AML-193 (cell line): ENCODE measurements around the gene MLXIP.
"Not testable (repeated sequence)": the region's sequence is repeated elsewhere in the genome, so short reads cannot be mapped to it uniquely, and the experiment has no call there.

Source experiments
- DNase-seq, 2 experiments: peaks; one replicate each; lab custom pipeline; 2025; lab: John Stamatoyannopoulos, UW

The MLXIP gene, protein sequence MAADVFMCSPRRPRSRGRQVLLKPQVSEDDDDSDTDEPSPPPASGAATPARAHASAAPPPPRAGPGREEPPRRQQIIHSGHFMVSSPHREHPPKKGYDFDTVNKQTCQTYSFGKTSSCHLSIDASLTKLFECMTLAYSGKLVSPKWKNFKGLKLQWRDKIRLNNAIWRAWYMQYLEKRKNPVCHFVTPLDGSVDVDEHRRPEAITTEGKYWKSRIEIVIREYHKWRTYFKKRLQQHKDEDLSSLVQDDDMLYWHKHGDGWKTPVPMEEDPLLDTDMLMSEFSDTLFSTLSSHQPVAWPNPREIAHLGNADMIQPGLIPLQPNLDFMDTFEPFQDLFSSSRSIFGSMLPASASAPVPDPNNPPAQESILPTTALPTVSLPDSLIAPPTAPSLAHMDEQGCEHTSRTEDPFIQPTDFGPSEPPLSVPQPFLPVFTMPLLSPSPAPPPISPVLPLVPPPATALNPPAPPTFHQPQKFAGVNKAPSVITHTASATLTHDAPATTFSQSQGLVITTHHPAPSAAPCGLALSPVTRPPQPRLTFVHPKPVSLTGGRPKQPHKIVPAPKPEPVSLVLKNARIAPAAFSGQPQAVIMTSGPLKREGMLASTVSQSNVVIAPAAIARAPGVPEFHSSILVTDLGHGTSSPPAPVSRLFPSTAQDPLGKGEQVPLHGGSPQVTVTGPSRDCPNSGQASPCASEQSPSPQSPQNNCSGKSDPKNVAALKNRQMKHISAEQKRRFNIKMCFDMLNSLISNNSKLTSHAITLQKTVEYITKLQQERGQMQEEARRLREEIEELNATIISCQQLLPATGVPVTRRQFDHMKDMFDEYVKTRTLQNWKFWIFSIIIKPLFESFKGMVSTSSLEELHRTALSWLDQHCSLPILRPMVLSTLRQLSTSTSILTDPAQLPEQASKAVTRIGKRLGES

DNA sequence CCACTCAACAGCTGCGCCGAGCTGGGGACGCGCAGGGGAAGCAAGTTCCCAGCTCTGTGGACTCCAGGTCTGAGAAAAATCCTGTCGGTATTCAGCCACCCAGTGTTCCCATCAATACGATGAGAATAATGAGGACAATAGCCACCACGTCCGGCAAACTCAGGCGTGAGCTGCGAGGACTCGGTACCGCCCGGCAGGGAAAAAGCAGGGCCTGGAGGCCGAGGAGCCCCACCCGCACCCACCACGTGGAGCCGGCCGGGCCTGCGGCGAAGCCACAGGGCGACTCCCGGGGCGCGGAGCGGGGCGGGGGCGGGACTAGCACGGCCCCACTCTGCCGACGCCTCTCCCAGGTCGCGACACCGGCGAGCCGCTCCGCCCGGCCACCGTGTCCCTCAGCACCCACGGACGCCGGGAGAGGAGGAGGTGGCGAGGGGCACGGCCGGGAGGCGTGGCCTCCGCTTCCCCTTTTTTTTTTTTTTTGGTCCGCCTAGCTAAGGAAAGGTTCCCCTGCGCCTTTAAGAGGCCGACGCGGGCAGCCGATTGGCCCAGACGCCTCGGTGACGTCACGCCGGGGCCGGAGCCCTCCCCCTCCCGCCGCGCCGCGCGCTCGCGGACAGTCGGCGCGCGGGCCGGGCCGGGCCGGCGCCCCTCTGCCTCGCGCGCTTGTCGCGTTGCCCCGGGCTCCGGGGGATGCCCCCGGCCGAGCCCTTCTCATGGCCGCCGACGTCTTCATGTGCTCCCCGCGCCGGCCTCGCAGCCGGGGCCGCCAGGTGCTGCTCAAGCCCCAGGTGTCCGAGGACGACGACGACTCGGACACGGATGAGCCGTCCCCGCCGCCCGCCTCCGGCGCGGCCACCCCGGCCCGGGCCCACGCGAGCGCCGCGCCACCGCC, at the start of gene MLXIP:
Gene MLXIP (plus strand): TSS at position 616 of the 892 bp plus-strand sequence. CDS start 98 bp downstream, at position 714.
- peak; percentile 76 to 85 for DNase-seq

DNA sequence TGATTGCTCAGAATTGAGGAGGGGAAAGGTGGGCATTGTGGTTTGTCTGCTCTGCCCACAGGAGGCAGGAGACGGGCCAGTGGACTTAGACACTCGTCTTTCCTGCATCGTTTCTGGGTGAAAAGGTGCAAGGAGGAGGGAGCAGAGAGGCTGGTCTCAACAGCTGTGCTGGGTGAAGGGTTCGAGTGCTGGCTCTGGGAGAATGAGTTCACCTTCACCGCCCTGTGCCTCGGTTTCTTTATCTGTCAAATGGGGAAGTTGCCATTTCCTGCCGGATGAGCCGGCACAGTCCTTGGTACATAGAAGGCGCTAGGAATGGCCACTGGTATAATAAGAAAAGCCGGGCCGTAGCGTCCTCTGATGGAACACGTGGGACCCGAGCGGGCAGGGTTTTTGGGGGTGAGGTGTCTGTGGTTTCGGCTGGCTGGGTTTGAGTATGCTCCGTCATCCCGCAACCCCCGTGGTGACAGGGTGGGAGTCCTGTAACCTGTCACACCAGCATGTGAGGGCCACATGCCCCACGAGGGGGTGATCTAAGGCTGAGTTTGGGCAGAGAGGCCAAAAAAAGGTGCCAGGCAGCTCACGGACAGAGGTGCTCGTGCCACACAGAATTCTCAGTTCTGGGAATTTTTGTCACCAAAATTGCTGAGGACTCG, 49.5 kb upstream of the MLXIP start:
- no peak for DNase-seq

DNA sequence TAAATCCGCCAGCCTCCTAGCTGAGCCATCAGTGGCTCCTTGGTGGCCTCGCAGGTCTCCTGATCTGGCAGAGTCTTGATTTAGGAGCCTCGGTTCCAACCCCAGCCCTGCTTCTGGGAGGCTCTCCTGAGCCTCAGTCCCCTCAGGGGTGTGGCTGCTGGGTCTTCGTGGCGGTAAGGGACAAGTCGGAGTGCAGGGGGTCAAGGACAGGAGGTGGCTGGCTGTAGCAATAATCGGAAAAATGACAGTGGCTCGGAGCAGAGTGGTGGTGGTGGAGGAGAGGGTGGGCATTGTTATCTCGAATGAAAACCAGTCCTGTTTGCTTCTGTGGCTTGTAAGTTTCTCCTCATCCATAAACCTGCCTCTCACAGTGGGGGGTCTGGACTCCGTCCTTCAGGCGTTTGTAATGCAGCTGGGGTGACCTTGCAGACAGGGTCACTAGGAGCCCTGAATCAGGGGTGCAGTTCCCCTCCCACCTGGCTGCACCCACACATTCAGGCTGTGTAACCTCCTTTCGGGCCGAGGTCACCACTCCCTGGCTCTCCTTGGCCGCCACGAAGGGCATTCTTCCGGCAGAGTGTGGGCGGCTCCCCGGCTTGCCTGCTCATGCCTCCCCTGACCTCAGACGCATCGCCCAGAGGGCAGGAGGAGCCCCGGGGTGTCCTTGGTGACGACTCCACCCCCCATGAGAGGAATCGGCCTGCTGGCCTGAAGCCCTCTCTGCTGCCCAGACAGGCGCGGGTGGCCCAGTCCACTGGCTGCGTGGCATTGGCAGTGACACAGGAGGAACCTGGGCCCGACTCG, 48.7 kb upstream of the MLXIP start:
- DNase-seq, result no peak

DNA sequence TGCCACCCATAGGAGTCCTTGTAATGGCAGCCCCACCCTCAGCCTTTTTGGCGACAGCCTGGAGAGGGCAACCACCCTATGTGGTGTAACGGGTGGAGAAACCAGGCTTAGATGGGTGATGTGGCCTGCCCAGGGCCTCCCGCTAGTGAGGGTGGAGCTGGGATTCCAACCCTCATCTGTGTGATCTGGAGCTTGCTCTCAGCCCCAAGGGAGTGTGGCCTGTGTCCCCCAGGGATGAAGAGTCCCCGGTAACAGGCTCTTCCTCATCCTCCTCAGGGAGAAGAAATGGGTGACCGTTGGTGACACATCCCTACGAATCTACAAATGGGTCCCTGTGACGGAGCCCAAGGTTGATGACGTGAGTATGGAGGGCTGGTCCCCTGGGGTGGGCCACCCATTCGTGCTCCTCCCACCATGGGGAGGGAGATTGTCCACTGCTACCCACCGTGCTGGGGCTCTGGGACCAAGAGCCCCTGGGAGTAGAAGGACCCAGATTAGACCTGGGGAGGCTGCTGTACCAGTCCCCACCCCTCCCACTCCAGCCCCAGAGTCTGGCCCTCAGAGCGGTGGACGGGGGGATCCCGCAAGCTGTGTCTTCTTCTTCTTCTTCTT, 48.0 kb upstream of the MLXIP start:
- no peak for DNase-seq

DNA sequence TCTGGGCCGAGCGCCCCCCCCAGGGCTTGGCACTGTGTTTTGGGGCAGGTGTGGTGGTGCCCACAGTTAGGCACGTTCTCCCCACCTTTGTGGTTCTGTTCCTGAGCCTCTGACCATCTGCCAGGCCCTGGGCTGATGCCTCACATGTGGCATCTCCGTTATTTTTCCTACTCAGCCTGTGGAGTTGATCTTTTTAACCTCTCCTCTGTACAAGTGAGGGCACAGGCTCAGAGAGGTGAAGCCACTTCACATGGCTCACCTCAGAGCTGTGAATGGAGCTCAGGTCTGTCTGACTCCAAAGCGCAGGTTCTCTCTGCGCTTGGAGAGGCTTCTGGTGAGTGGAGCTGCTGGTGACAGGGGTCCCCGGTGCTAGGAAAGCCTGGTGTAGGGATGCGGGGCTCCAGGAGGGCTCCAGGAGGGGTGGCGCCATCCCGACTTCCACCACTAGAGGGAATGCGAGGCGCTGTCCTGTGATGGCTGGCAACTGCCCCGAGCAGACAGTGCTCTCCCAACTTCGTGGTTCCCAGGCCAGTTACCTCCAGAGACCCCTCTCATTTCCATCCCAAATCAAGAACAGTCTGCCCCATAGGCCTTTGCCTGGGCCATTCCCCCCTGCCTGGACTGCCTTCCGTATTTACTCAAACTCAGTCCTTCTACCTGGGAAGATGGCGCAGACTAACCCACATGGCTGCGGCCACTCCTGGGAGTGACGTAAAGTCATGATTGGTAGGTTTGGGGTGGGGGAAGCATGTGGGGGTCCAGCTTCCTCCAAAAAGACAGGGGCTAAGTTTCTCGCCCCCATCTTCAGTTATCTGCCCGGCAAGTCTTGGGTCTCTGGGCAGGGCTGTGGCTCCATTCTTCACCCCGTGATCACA, 47.0 kb upstream of the MLXIP start:
- no peak for DNase-seq

DNA sequence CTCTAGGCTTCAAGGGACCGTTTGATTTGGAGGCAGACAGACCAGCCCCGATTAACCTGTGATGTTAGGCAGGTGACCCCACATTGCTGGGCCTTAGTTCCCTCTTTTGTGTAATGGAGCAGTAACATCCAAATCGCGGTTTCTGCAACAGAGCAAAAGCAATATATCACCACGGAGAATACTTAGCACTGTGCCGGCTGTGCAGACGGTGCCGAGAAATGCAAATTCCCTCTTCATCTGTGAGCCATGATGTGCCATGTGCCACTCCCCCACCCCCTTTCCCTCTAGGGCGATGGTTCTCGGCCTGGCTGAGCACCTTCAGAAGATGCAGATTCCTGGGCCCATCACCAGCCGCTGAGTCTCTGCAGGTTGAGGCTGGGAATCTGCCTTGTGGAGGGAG, 46.0 kb upstream of the MLXIP start:
- no peak for DNase-seq

DNA sequence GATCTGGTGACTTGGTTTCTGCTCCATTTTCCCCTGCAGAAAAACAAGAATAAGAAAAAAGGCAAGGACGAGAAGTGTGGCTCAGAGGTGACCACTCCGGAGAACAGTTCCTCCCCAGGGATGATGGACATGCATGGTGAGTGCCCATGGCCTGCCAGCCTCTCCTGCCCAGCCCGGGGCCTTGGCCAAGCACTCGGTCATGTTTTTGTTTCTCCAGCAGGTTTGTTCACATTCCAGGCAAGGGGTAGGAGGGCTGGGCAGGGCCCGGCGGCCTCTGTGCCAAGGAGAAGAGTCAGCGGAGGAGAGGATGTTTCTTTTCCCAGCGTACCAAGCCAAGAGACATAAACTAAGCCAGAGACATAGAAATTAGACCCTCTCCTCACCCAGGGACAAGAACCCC, 43.3 kb upstream of the MLXIP start:
- no peak for DNase-seq

DNA sequence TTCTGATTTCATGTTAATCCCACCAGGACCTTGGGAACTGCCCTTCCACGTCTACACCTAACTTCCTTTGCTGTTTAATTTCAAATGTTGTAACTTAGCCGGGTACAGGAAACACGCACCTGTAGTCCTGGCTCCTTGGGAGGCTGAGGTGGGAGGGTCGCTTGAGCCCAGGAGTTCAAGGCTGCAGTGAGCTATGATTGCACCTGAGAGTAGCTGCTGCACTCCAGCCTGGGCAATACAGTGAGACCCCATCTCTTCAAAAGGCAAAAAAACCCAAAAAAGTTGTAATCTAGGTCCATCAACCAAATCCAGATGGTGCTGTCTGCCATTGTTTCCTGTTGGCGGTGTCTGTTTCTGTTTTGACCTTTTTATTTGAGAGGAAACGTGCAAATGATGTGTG, 42.4 kb upstream of the MLXIP start:
- DNase-seq, result no peak

DNA sequence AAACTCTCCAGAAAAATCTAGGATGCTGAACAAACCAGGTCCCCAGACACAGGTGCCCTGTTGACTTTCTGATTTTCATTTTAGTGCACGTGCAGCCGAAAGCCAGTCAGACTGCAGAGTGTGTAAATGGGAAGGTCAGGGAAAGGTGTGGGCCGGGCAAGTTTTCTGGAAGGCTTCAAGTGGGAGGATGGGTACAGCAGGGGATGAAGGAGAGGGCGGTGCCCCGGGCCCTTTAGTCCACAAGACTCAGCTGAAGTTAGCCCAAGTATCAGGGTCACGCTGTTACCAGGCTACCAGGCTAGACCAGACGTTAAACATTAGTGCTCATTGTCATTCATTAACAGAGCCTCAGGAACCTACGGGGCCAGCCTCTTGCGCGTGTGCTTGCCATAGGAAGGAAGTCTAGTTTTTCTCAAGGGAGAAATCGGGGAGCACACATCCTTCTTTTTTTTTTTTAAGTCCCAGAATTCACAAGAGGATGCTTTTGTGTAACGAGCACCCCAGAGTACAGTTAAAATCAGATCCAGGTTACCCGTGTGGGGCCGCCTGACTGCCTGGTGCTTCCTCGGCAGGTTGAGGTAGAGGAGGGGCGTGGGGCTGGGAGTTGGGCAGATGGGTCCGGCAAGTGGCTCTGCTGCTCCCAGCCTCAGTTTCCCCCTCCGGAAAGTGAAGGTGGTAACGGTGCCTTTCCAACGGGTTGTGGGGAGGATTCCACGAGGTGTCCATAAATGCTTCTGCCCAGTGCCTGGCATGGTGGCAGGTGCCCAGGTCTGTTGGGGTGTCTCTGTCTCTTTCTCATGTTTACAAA, 37.8 kb upstream of the MLXIP start:
- DNase-seq, result no peak

DNA sequence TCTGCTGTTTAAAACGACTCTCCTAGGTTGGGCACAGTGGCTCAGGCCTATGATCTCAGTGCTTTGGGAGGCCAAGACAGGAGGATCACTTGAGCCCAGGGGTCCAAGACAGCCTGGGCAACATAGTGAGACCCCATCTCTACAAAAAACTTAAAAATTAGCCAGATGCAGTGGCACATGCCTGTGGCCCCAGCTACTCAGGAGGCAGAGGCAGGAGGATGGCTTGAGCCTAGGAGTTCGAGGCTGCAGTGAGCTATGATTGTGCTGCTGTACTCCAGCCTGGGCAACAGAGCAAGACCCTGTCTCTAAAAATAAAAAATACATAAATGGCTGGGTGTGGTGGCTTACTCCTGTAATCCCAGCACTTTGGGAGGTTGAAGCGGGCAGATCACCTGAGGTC, 37.1 kb upstream of the MLXIP start:
- not testable (repeated sequence) for DNase-seq

DNA sequence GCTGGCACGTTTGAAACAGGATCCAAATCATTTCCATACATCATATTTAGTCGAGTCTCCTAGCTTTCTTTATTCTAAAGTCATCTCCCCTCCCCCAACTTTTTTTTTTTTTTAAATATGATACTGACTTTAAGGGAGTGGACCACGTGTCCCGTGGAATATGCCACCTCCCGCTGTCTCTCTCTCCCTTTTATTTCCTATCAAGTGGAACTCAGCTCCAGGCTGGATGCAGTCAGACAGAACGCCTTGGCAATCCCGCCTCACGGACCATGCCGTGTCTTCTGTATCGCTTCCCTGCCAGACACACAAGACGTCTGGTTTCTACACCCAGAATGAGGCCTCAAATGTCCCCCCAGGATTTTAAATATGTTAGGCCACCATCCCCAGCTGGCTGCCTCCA, 35.6 kb upstream of the MLXIP start:
- DNase-seq, result no peak

DNA sequence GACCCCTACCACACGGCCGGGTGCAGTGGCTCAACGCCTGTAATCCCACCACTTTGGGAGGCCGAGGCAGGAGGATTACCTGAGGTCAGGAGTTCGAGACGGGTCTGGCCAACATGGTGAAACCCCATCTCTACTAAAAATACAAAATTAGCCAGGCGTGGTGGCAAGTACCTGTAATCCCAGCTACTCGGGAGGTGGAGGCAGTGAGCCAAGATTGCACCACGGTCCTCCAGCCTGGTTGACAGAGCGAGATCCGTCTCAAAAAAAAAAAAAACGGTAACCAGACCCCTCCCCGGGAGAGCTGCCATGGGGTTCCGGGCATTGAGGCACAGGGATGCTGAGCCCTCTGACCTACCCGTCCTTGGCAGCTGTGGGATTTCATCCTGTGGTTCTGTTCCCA, 35.1 kb upstream of the MLXIP start:
- DNase-seq, result no peak

DNA sequence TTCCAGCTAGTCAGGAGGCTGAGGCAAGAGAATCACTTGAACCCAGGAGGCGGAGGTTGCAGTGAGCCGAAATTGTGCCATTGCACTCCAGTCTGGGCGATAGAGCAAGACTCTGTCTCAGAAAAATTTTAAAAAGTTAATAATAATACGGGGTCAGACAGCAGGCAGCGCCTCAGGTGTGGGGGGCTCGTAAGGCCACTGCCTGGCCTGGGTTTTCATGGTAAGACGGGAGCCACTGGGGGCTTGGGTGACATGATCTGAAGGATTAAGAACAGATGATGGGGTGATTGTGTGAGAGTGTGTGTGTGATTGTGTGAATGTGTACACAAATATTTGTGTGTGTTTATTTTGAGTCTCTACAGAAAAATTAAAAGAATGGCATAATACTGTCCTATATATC, 33.3 kb upstream of the MLXIP start:
- no peak for DNase-seq

DNA sequence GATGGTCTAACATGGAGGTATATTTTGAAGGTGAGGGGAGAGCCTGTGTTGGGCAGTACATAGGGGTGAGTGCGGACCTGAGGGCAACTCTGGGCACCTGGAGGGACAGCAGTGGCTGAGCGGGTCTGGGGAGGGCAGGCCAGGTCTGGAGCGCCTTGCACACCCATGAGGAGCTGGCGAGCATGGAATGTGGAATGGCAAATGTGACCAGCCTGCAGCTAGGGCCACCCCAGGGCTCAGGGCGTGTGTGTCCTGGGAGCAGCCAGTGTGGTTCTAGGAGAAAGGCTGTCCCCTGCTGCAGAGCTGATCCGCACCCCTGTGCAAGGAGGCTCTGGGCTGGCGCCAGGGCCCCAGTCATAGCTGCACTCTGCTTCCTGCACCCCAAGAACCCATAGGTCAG, 32.4 kb upstream of the MLXIP start:
- DNase-seq, result no peak

DNA sequence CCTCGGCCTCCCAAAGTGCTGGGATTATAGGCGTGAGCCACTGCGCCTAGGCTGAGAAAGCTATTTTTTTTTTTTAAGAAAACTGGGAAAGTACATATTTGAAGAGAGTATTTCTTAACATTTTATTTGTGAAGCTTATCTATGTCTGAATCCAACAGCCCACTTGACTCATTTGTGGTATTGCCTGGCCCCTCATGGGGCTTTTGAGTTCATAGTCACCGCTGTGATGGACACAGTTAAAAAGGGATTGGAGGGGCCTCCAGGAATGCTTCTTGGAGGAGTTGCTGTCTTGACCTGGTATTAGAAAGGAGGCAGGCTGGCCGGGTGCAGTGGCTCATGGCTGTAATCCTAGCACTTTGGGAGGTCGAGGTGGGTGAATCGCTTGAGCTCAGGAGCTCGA, 30.4 kb upstream of the MLXIP start:
- no peak for DNase-seq

DNA sequence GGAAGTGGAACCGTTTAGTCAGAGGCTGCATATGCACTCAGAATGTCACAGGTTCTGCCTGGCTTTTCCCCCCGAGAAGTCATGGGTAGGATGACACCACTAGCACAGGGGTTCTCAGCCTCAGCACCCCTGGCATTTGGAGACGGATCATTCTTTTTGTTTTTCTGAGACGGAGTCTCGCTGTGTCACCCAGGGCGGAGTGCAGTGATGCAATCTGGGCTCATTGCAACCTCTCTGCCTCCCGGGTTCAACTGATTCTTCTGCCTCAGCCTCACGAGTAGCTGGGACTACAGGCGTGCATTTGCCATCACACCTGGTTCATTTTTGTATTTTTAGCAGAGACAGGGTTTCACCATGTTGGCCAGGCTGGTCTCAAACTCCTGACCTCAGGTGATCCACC, 28.7 kb upstream of the MLXIP start:
- no peak for DNase-seq

DNA sequence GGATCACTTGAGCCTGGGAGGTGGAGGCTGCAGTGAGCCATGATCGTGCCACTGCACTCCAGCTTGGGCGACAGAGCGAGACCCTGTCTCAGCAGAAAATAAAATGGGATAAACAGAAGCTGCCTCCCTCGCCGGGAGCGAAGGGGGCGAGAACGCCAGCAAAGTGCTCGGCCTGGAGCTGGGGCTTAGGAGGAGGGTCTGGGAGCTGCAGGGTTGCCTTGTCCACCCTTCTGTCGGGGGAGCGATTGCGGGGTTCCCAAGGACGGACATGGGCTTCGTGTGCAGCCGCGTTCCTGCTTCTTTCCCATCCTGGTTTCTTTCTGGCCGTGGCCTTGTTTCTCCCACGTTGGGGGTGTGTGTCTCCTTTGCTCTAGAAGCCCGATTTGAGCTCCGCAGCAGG, 27.9 kb upstream of the MLXIP start:
- no peak for DNase-seq

DNA sequence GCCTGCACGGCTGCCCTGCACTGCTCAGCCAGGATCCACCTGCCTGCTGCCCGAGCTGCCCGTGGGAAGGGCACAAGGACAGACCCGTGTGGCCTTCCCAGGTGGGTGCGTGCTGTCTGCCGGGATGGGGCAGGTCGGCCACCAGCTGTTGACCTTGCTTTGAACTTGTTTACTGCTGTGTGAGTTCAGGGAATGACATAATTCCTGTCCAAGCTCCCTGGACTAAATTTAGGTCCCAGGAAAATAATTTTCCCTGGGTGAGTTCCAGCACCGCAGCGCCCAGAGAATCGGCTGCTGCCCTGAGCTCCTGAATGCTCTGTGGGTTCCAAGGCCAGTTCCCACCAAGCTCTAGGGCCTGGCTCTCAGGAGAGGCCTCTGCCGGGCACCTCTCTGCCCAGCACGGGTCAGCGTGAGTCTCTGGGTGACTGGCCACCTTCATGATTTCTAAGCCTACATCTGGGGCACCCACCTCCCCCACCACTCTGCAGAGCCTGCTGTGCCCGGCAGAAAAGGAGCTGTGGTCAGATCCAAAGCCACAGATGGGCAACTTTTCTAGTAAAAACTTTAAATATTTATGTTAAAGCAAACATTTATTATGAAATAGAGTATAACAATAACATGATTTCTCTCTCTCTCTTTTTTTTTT, 27.2 kb upstream of the MLXIP start:
- DNase-seq, result no peak
